Measurements from ENCODE around the gene SASH1.

DNA sequence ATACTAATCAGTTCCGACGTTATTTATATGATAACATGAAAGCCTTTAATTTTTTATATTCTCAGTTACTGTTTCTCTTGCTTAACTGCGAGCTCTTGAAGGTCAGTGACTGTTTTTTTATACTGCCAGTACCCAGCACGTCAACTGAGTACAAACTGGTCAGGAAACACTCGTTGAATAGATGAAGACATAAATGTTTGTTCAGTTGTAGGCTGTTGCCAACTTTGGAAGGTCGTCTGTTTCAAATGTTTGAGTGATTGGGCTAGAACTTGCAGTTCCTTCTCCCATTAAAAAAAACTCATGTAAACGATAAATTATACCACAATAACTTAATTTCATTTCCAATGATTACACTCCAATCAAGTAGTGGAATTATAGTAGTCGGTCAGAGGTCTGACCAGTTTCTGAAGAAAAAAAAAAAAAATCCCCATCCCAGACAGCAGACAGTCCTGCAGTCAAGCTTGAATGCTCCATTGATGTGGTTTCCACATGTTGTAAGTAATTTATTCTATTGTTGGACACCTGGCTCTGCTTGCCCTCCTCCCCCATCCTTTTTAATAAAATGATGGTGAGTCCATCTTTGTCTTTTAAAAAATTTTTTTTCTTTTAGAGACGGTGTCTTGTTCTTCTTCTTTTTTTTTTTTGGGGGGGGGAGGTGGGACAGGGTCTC lies 81.1 kb downstream of the SASH1 start:
- TF ChIP-seq POLR2AphosphoS5 (IDR thresholded peaks at IDR 0.05; ENCODE audit: low read depth, low read length) (no peak), POLR2A (IDR thresholded peaks at IDR 0.05; ENCODE audit: low read depth, low read length) (no peak), TAF1 (IDR thresholded peaks at IDR 0.05; ENCODE audit: borderline replicate concordance, low read depth, low read length) (no peak)
